ENCODE results near the gene RELL2.

Gene RELL2

DNA sequence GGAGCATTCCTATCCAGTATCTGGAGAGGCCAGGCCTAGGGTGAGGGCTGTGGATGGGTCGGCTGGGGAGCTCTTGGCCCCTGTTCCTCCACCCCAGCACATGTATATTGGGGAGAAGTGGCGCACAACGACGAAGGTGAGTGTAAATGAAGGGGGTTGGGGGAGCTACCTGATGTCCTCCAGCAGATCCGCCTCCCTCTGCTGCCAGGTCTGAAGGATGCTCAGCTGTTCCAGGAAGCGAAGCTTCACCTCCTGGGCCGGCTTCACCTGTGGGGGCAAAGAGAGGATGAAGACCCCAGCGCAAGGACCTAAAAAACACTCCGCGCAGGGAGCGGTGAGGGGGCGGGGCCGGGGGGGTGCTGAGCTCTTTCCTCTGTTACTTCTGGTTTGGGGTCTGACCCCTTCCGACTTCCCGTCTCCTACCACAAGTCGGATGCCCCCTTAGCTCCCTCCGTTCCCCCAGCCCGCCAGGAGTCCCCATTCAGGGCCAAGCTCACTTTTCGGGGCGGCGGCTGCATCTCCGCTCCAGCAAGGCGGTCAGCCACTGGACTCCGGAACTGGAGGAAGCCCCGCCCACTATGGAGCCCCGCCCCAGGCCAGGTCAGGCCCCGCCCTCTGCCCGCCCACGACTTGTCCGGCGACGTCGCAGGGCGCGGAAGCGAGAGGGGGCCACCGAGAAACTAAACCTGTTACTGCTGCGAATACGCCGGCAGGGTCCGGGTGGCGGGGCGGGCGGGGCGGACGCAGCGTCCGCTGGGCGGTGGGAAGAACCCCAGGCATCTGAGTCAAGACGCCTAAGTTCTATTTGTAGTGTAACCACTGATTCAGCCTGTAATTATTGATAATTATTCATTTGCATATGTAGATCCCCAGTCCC lies 14.3 kb downstream of the RELL2 start, which contains the start of gene FCHSD1:
Gene FCHSD1, minus strand, starts transcription at position 568 of the 877 bp plus-strand sequence. Its CDS starts 50 bp downstream, at position 518.
- peak; percentile 50 to 58 for DNase-seq

DNA sequence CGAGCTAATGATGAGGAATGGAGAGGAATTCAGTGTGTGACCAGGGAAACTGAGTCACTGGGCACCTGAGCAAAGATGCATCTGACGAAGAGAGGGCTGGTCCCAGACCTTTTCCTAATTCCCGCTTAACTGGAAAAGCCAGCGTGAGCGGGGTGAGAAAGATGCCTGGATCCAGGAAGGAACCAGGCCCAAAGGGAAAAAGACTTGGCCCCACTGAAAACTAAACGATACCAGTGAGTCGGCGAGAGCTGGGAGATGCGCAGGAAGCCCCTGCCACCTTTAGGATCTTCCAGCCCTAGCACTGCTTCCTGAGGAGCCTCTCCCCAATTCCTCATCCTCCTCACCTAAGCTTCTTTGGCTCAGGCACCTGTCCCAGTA lies 14.9 kb downstream of the RELL2 start:
- DNase-seq, result no peak

DNA sequence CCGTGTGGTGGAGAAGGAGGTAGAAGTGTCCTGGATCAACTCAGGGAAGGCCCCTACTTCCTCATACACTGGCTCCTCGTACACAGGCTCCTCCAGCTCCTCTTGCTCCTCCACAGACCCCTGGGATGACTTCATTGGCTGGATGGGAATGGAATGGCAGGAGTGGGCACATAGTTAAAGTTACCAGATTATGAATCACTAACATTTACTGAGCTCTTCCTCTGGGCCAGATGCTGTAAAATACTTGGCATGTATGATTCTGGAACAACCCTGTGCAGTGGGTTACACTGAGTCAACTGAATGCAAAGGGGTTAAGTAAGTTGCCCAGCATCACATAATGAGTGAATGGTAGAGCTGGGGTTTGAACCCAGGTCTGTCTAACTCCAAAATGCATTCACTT lies 17.5 kb downstream of the RELL2 start:
- no peak for DNase-seq

DNA sequence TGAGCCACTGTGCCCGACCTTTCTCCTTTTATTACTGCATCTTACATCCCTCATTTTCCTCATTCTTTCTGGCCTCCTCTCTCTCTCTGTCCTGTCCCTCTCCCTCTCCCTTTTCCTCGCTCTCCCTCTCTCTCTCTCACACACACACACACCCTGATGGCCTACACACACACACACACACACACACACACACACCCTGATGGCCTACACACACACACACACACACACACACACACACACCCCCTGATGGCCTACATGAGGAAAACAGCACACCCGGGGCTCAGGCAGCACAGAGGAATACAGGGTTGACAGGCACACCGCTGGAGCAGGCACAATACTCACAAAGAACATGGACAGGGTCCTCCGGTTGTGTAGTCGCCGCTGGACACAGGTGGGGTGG lies 18.2 kb downstream of the RELL2 start:
- no peak for DNase-seq

DNA sequence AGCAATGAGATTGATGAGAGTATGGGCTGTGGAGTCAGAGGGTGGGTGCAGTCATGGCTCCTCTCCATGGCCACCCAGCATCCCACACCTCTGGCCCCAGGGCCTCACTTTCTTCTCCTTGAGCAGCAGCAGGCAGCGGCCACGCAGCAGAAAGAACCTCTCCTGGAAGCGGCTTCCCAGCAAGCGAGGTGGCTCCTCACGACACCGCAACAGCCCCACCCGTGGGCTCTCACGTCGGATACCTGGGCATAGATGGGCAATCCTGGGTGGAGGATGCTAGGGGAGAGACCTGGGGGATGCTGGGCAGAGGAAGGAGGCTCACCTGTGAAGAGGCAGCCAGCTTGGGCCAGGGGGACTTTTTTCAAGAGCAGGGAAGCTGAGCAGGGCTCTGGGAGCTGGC lies 19.6 kb downstream of the RELL2 start:
- DNase-seq, result no peak

DNA sequence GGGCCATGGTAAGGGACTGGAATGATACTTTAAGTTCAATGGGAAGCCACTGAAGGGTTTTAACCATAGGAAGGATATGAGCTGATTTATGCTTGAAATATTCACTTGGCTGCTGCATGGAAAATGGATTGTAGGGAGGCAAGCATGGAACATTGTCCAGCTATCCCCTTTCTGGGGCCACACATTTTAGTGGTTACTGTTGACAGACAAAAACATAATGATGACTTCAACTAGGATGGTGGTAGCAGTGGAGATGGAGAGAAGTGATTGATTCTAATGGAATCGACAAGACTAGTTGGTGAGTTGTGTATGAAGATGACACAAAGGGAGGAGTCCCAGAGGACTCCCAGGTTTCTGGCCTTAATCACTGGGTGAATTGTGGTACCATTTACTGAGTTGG lies 20.6 kb downstream of the RELL2 start:
- DNase-seq, result no peak

DNA sequence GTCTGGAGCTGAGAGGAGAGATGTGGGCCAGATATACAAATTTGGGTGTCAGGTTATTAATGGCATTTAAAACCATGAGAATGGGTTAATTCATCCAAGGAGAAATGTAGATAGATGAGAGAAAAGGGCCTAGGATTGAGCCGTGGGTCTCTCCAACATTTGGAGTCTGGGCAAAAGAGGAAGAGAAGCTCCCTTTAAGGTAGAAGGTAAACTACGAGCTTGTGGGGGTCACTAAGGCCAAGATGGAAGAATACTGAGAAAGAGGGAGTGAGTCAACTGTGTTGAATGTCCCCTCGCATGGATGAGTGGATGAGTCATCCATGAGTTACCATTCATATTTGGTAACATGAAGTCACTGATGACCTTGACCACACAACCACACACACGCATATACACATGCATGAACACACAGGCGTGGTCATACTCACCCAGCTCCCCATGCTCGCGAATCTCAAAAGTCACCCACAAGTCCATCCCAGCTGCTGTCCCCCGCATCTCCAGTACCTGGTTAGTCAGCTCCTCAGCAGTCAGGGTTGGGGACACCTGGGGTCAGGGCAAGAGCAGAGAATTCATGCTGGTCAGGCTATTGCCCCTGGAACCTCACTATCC lies 21.2 kb downstream of the RELL2 start:
- no peak for DNase-seq

DNA sequence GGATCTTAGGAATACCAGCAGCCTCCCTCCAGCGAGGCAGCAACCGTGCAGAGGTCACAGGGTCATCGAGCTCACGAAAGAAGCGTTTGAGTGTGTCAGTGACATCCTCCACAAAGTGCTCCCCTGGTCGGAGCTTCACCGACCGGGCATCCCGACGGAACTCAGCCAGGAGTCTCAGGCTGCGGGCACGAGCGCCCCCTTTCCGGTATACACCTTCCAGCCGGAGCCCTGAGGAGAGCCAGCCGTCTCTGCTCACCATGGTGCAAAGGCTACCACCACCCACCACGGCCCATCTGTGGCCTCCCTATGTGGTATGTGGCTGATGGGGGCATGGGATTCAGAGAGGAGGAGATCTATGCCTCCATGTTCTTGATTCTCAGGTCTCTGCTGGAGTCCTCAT lies 25.2 kb downstream of the RELL2 start:
- DNase-seq, result no peak

DNA sequence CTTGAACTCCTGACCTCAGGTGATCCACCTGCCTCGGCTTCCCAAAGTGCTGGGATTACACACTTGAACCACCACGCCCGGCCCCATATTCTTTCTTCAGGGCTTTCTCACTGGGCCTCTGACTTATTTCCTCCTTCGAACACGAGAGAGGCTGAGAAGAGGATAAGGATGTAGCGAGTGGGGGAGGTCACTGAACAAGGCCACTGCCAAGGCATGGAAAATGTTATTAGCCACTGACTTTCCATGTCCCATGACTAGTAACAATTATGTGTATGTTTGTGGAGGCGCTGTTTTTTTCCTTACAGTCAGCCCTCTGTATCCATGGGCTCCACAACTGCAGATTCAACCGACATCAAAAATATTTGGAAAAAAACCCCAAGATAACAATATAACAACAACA lies 26.7 kb downstream of the RELL2 start:
- no peak for DNase-seq

DNA sequence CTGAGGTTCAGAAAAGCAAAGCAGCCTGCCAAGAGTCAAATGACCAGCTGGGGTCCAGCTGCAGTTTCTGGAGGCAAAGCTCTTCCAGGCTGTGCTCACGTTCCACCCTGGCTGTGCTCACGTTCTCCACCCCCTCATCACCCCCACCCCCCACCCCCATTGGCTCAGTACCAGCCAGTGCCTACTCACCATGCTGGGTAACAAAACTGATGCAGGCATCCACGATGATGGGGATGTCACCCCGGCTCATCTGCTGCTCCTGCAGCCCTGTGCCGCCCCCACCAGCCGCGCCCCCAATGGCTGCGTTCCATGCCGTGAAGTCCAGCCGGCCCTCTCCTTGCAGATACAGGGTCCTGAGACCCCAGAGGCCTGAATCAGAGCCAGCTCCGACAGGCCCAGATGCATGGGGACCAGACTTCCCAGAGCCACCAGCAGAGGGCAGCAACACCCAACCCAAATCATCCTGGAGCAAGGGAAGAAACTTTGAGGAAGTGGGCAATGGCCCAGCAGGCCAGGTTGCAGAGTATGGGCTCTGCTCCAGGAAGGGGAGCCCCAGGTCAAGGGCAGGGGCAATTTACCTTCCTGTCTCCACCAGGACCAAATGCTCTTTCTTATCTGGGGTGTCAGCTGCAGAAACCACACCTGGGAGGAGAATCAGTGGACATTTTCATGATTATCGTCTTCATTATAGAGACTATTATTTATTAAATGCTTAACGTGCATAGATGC lies 28.1 kb downstream of the RELL2 start:
- peak; percentile 74 to 77 for DNase-seq

DNA sequence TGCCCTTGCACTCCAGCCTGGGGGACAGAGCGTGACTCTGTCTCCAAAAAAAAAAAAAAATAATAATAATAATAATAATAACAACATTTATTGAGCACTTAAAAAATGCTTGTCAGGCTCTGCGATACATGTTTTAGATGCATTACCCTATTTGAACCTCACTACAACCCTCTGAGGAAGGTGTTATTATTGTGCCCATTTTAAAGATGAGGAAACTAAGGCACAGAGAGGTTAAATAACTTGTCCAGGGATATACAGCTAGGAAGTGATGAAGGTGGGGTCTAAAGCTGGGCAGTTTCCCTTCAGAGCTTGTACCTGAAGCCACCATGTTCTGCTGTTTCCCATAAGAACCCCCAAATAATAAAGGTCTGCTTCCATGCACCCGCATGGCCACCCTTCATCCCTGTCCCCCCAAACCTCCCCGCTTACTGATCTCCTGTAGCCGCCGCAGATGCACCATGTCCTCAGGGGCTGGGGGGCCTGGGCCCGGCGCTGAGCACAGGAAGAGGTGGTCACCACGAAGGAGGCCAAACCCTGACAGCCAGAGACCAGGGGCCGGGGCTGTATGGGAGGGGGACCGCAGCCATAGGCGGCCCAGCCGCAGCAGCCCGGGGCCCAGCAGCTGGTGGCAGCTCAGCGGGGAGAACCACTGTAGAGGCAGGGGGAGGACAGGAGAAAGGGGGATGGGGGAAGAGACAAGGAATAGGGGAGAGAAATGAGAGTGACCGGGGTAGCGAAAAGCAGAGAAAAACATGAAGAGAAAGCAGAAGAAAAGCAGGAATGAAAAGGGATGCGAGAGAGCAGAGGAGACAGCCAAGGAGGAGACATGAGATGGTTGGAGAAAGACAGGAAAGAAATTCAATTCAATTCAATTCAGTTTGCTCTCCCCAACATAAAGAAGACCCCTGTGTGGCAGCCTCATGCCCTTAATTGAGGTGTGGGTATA lies 29.5 kb downstream of the RELL2 start:
- DNase-seq, result no peak

DNA sequence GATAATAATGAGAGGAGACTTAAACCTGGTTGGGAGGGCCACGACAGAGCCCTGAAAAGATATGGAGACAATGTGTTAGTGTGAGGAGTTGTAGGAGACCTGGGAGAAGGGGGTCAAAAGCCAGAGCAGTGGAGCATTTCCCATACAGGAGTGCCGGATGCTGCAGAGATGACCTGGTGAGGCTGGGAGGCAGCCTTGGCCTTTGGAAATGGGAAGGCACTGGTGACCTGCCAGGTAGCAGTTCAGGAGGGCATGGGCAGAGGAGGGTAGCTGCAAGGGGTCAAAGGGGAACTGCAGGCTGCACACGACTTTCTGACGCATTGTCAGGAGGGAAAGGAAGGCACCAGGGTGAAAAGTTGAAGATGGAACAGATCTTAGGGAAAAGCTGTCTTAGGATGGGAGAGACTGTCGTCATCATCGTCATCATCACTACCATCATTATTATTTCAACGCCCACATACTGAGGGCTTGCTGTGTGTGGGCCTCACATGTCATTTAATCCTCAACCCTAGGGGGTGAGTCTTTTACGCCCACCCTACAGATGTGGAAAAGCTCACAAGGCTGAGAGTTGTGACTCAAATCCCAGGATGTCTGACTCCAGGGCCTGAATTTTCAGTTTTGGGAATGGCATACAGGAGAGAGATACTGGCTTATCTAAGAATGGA lies 31.9 kb downstream of the RELL2 start:
- no peak for DNase-seq

DNA sequence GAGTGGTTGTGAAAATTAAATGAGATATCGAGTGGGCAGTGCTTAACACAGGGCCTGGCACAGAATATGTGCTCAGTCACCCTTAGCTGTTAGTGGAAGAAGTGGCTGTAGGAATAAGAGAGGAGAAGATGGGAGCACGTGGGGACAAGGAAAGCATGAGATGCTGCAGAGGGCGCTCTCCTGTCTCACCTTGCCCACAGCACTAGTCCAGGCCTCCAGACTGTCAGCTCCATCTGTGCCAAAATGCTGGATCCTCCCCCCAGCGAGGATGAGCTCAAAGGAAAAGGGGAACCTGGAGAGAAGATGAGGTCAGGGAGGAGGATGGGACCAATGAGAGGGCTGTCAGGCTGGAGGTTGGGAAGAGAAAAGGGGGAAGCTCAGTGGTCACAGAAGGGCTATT lies 32.7 kb downstream of the RELL2 start:
- no peak for DNase-seq

DNA sequence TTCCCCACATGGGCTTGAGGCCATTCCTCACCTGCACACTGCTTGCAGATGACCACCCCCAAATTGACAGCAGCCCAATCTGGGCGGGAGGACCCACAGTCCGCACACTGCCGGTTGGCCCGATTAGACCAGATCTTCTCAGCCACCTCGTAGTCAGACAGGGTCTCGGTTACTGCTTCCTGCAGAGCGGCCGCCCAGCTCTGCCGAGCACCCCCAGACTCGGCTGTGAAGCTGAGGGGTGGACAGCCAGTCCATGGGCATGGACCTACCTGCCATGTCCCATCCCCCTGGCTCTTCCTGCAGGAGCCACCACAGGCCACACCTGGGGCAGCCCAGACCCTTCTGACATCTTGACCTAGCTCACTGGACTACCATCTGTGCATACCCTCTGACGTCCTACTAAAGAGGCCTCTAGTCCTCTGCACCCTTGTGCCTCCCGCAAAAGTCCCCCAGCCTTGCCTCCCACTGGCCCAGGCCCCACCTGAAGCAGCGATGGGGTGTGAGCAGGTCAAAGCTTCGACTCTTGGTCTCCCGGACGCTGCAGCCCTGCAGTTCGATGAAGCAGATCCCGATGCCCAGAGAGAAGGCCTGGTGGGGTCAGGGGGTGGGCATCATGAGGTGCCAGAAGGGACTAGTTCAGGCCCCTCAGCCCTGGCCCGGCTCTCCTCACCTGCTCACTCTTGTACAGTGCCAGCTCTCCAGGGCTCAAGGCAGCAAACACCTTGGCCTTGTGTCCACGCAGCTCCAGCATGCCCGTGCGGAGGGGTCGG lies 35.5 kb downstream of the RELL2 start:
- no peak for DNase-seq

DNA sequence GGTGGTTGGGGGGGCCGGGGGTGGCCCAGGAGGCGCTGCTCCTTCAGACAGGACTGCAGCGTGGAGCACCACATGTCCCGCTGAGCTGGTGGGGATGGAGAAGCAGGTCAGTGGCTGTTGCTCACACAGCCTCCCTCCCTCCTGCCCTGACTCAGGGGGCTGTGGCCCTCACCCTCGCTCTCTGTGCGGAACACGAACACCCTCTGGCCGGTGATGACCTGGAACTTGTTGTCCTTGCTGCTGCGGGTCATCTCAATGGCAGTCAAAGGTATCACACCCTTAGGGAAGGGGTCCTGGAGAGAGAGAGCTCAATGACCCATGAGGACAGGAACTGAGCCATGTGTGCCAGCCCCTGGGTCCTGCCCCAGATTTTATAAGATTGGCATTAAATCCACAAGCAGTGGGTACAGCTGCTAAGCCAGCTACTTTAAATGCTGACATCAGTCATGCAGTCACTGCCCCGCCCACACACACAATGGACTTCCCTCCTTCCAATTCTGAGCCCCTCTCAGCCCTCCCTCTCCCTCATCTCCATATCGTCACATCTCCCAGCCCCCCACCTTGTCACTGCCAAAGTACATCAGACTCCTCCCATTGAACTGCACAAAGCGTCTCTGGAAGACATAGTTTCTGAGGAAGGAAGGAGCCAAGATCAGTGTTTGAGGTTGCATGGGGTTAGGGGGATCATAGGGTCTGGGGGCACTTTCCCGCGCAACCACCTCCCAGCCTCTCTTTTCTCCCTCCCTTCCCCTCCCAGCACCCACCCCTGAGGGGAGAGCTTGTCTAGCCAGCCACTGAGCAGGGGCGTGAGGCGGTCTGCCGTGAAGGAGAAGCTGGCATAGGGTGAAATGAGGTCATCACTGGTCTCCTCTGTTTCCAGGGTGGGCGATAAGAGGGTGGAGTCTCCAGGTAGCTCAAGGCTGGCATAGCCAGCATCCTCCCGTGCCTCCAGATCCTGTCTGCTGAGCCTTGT lies 36.3 kb downstream of the RELL2 start:
- DNase-seq, result no peak

DNA sequence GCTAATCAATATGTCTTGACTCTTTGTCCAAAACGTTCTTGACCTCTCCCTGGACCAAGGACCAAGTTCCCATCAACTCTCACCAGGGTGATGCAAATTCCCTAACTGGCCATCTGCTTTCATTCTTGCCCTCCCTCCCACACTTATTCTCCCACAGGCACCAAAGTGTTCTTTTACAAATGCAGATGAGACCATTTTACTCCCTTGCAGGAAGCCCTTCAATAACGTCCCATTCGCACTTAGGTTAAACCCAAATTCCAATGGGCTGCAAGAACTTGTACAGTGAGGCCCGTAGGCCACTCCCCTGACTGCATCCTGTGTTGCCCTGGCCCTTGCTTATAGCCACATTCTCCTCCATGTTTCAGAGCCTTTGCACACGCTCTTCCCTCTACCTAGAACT lies 38.0 kb downstream of the RELL2 start:
- DNase-seq, result no peak

DNA sequence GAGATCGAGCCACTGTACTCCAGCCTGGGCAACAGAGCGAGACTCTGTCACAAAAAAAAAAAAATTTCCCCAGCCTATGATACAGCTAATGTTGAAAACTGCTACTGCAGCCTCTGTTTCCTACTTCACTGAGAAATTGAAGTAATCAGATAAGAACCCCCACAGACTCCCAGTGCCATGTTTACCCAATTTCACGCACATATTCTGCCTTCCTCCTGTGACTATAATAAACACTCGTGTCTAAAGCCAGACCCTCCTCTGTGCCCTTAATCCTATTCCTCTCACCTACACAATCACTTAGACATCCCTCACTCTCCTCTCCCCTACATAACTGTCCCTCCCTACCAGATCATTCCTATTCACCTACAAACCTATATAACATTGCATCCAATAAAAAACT lies 38.9 kb downstream of the RELL2 start:
- no peak for DNase-seq

DNA sequence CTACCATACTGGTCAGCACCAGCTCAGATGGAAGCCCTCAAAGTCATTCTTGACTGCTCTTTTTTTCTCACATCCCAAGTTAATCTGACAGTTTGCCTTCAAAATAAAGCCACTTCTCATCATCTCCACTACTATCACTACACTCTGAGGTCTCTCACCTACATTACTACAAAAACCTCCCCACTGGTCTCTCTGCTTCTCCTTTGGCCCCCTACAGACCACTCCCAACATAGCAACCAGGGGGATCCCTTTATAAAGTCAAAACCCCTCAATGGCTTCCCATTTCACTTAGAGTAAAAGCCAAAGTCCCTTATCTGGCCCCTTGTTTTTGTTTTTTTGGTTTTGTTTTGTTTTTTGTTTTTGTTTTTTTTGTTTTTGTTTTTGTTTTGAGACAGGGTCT lies 40.6 kb downstream of the RELL2 start:
- peak; percentile 34 to 37 for DNase-seq

DNA sequence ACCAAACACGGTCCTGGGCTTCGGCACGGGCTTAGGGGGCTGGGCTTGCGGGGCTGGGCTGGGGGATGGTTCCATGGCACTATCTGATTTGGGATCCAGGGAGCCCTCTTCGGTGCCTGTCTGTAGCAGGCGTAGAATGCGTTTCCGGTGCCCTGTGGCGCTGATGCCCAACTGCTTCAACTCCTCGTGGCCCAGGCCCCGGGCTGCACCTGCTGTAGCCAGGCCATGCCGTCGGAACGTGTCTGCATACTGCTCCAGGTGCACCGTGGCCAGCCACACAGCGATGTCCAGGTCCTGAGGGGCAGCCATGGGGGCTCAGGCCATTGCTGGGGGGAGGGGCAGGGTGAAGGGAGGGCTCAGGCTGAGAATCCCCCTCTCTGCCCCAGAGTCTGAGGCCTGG lies 43.4 kb downstream of the RELL2 start:
- no peak for DNase-seq

DNA sequence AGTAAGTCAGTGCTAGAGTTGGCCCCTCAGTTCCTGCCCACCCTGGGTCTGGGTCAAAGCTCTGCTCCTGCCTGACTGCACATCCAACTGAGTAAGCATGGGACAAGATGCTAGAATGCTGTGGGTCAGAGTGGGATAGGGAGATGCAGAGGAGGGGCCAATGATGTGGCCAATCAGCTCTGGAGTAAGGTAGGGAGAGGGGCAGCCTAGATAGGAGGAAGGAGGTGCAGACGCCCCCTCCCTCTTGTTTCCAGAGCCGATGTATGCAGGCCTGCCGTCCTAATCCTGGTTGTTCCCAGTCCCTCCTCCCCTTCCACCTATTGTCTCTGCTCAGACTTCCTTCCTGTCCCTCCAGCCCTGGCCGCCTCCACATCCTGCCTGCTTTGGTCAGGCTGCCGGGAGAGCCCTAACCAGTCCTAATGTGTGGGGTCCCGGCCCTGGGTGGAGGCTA lies 44.0 kb downstream of the RELL2 start:
- DNase-seq, result no peak

Data from Kasumi-1 (cell line).